GM12892 (cell line): ENCODE data around the gene EXOSC9. TPM values are rescaled to one million over a fixed set of nuclear protein-coding genes. Genes with fewer than 3 reads are reported as not detected.
"Not testable (repeated sequence)": the region's sequence is repeated elsewhere in the genome, so short reads cannot be mapped to it uniquely, and the experiment has no call there.

Experiments
- DNase-seq: peaks from one replicate; pipeline ENCODE4 v3.0.0; 2011; ENCODE audit not compliant: insufficient read length
- FAIRE-seq: peaks from 2 replicates; lab custom pipeline; 2011; peaks lifted over from hg19 to GRCh38; lab: Jason Lieb, UNC
- POLR2A ChIP-seq: IDR thresholded peaks from 2 replicates; pipeline ENCODE4 v1.6.1; 2011; ENCODE audit warnings: low read depth, low read length, control low read depth
- POLR2AphosphoS5 ChIP-seq: IDR thresholded peaks from 2 replicates; pipeline ENCODE4 v1.6.1; 2011; ENCODE audit warnings: low read depth, low read length, control low read depth
- TAF1 ChIP-seq: IDR thresholded peaks from 2 replicates; pipeline ENCODE4 v1.6.1; 2011; ENCODE audit warnings: low read depth, mild to moderate bottlenecking, control low read depth, low read length, borderline replicate concordance
- polyA plus RNA-seq: library from polyadenylated mRNA; unstranded; fragments of >200 nt; gene quantifications from one replicate; pipeline ENCODE4 v1.2.1, GENCODE V29; 2012; ENCODE audit warnings: missing spikeins, inconsistent platforms; ENCODE audit not compliant: missing spikeins

EXOSC9 gene
- 68.8 TPM for polyA plus RNA-seq

- TF ChIP-seq TAF1 (no peak), POLR2AphosphoS5 (peak; percentile 86), POLR2A (peak; percentile 91)
Observed at GRCh38 chr4:121800961-121801714, at the start of gene EXOSC9. Gene EXOSC9, plus strand, starts transcription at chr4:121801323. Its CDS starts 102 bp downstream, at chr4:121801425.

GRCh38 chr4:121752142-121752541, 49.0 kb upstream of the EXOSC9 start:
- FAIRE-seq, result not testable (repeated sequence)

More at GRCh38 chr4:121800961-121801714, at the start of gene EXOSC9:
- FAIRE-seq (peak; percentile 98), DNase-seq (peak; percentile 52)

GRCh38 chr4:121758925-121759568, 42.1 kb upstream of the EXOSC9 start:
- DNase-seq, result no peak
- no peak for FAIRE-seq
- TF ChIP-seq POLR2A (no peak), POLR2AphosphoS5 (no peak), TAF1 (no peak)

More at GRCh38 chr4:121752142-121752541, 49.0 kb upstream of the EXOSC9 start:
- DNase-seq, result not testable (repeated sequence)

GRCh38 chr4:121760205-121760604, 40.9 kb upstream of the EXOSC9 start:
- TF ChIP-seq POLR2A (no peak), TAF1 (no peak), POLR2AphosphoS5 (no peak)
- no peak for DNase-seq
- FAIRE-seq, result no peak

GRCh38 chr4:121764303-121764701, 36.8 kb upstream of the EXOSC9 start:
- TF ChIP-seq POLR2A (no peak), TAF1 (no peak), POLR2AphosphoS5 (no peak)
- DNase-seq (no peak), FAIRE-seq (no peak)

GRCh38 chr4:121764702-121765367, 36.3 kb upstream of the EXOSC9 start, which contains the start of gene SMIM43:
Gene SMIM43, minus strand, starts transcription at chr4:121765164. Its CDS starts 59 bp downstream, at chr4:121765105.
- DNase-seq, result no peak
- TF ChIP-seq POLR2AphosphoS5 (no peak), TAF1 (no peak), POLR2A (no peak)
- no peak for FAIRE-seq

GRCh38 chr4:121765368-121765705, 35.8 kb upstream of the EXOSC9 start:
- DNase-seq (no peak), FAIRE-seq (peak; percentile 36)
- no peak for TF ChIP-seq POLR2A
- no peak for TF ChIP-seq POLR2AphosphoS5
- no peak for TF ChIP-seq TAF1

- no peak for FAIRE-seq
- TF ChIP-seq POLR2AphosphoS5, result no peak
- TF ChIP-seq TAF1, result no peak
- no peak for TF ChIP-seq POLR2A
- no peak for DNase-seq
Observed at GRCh38 chr4:121765971-121766538, 35.1 kb upstream of the EXOSC9 start.

- no peak for TF ChIP-seq TAF1
- no peak for TF ChIP-seq POLR2A
- TF ChIP-seq POLR2AphosphoS5, result no peak
- DNase-seq (no peak), FAIRE-seq (no peak)
Observed at GRCh38 chr4:121767166-121767565, 34.0 kb upstream of the EXOSC9 start.

- TF ChIP-seq POLR2AphosphoS5 (no peak), POLR2A (no peak), TAF1 (no peak)
- DNase-seq (no peak), FAIRE-seq (no peak)
Observed at GRCh38 chr4:121769341-121769740, 31.8 kb upstream of the EXOSC9 start.

GRCh38 chr4:121771869-121772268, 29.3 kb upstream of the EXOSC9 start:
- no peak for TF ChIP-seq POLR2A
- no peak for TF ChIP-seq TAF1
- no peak for TF ChIP-seq POLR2AphosphoS5
- no peak for DNase-seq
- no peak for FAIRE-seq

GRCh38 chr4:121773883-121774282, 27.2 kb upstream of the EXOSC9 start:
- DNase-seq (no peak), FAIRE-seq (no peak)
- TF ChIP-seq POLR2A (no peak), POLR2AphosphoS5 (no peak), TAF1 (no peak)
